HG02623 (cell line): Measurements from ENCODE around the gene LRP5.

ENCODE experiments used
- ATAC-seq: cut with Tn5 transposase; IDR thresholded peaks from one replicate; pipeline ENCODE4 v1.9.1; 2021; ENCODE audit warnings: moderate library complexity; ENCODE audit not compliant: unreplicated experiment

The LRP5 gene

GRCh38 chr11:68345776-68346461 lies 33.5 kb downstream of the LRP5 start:
- no peak for ATAC-seq

DNA sequence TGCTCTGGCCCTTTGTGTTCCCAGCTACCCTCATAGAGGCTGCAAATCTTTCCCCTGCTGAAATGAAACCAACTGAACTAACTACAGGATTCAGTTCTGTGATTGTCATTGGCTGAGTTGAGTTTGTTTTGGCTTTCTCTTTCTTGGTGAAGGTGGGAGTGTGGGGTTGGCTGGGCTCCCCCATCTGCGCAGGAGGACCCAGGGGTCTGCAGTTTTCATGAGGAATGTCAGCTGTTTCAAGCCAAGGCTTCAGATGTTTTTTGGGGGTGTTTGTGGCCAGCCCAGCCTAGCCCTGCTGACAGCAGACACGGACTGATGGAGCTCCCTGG lies 34.0 kb downstream of the LRP5 start:
- no peak for ATAC-seq

GRCh38 chr11:68347345-68347744 lies 35.0 kb downstream of the LRP5 start:
- ATAC-seq, result no peak

DNA sequence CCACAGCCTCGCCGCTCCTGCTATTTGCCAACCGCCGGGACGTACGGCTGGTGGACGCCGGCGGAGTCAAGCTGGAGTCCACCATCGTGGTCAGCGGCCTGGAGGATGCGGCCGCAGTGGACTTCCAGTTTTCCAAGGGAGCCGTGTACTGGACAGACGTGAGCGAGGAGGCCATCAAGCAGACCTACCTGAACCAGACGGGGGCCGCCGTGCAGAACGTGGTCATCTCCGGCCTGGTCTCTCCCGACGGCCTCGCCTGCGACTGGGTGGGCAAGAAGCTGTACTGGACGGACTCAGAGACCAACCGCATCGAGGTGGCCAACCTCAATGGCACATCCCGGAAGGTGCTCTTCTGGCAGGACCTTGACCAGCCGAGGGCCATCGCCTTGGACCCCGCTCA lies 35.5 kb downstream of the LRP5 start:
- ATAC-seq, result no peak

DNA sequence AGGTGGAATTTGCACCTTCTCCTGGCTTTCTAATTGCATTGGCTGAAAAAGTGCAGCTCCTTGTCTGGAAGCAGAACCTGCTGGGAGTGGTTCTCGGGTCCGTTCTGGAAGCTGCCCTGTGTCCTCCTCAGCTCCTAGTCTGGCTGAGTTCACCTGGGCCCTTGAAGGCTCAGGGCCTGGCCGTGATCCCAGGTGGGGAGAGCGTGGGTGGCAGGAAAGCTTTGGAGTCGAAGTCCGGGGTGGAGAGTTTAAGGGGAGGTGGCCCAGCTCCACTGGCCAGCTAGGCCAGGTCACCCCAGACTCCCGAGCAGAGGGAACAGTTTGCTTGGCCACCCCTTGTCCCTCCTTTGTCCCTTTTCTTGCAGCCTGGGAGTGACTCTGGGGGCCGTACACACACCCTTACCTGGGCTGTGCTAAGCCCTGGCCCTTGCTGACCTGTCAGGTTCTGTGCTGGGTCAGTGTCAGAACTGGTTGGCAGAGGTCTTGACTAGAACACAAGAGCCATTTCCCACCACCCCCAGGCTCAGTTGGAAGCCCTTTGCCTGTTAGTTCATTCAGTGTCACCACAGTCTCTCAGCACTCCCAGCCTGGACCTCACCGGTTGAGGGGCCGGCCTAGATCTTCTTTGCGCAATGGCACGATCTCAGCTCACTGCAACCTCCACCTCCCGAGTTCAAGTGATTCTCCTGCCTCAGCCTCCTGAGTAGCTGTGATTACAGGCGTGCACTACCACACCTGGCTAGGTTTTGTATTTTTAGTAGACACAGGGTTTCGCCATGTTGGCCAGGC lies 37.3 kb downstream of the LRP5 start:
- no peak for ATAC-seq

GRCh38 chr11:68350759-68351449 lies 38.5 kb downstream of the LRP5 start:
- ATAC-seq, result no peak

GRCh38 chr11:68351450-68352275 lies 39.3 kb downstream of the LRP5 start:
- ATAC-seq, result no peak

DNA sequence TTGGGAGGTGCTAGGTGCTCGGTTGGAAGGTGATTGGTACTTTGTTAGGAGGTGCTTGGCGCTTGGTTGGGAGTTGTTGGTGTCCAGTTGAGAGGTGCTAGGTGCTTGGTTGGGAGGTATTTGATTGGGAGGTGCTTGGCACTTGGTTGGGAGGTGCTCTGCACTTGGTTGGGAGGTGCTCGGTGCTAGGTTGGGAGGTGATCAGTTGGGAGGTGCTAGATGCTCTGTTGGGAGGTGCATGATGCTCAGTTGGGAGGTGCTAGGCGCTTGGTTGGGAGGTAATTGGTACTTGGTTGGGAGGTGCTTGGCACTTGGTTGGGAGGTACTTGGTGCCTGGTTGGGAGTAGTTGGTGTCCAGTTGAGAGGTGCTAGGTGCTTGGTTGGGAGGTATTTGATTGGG lies 40.2 kb downstream of the LRP5 start:
- no peak for ATAC-seq

DNA sequence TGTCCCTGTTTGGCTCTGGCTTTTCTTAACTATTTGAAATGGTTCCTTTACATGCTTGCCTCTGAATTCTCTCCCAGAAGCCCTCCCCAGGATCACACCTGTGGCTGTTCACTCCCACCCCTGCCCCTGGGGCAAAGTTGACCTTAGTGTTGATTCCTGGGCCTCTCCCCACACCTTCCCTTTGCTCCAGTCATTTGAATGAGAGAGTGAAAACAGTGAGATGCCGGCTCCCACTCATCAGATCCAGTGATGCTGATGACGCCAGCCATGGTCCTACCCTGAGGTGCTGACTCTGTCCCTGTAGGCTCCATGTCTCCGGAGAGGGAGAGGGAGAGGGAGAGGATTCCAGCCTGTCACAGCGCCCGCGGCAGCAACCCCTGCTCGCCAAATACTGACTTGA lies 40.7 kb downstream of the LRP5 start:
- no peak for ATAC-seq

DNA sequence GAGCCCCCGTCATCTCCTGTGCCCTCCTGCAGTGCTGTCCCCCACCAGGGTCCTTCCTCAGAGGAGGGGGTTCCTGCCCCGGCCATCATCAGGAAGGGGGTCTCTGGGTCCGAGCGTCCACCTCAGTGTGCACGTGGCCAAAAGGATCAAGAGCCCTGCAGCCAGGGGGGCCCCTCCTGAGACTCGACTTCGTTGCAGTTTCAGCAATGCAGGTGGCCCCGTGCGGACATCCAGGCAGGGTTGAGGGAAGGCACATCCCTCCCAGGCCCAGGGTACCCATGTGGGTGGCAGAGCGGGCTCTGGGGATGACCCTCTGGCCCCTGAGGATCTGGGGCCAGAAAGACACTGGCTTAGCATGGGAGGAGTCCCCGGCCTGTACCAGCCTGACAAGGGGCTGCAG lies 41.3 kb downstream of the LRP5 start:
- no peak for ATAC-seq

- ATAC-seq, result no peak
Measured at GRCh38 chr11:68354148-68354872, 41.9 kb downstream of the LRP5 start.

DNA sequence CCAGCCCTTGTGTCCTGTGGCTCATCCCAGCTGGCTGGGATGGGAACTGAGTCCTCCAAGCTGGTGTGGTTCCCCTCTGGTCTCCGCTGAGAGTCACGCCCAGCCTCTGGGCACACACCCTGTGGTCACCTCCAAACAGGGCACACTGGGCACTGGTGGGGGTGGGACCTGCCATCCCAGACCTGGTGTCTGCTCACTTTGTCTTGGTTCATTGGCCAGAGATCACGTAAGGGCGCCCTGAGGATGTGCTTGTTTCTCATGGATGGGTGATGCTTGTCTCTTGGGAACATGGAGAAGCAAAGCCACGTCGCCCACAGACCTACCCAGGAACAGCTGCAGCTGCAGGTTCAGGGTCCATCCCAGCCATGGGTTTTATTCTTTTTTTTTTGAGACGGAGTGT lies 43.1 kb downstream of the LRP5 start:
- no peak for ATAC-seq

DNA sequence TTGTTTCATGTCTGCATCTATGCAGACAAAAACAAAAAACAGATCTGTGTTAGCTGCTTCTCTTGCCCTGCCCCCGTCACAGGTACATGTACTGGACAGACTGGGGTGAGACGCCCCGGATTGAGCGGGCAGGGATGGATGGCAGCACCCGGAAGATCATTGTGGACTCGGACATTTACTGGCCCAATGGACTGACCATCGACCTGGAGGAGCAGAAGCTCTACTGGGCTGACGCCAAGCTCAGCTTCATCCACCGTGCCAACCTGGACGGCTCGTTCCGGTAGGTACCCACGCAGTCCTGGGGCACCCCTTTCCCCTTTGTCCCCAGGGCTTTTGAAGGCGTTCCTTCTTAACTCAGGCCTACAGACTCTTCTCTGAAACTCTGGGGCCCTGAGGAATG lies 45.2 kb downstream of the LRP5 start:
- ATAC-seq, result no peak

DNA sequence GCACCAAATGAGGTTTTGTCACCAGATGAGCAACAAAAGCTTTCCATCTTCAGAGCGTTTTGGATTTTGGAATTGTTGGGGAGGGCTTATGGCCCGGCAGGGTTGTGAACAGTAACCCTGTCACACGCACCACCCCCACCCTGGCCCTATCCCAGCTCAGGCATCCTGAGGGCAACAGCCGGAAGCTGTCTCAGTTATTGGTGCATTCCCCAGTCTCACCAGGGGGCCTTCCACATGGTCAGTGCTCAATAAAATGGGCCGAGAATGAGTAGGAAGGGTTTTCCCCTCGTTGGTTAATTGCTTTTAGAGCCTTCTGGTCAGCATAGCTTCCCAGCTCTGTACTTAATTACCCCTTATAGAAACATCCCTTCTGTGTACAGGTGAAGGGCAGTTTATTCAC lies 46.0 kb downstream of the LRP5 start:
- ATAC-seq, result no peak

DNA sequence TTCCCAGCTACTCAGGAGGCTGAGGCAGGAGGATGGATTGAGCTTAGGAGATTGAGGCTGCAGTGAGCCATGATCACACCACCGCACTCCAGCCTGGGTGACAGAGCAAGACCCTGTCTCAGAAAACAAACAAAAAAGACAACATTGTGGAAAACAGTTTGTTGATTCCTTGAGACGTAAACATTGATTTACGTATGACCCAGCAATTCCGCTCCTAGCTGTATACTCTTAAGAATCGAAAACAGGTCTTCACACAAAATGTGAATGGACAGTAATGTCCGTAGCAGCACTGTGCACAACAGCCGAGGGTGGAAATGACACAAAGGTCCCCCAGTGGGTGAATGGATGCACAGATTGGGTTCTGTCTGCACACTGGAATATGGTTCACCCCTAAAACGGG lies 49.3 kb downstream of the LRP5 start:
- no peak for ATAC-seq

DNA sequence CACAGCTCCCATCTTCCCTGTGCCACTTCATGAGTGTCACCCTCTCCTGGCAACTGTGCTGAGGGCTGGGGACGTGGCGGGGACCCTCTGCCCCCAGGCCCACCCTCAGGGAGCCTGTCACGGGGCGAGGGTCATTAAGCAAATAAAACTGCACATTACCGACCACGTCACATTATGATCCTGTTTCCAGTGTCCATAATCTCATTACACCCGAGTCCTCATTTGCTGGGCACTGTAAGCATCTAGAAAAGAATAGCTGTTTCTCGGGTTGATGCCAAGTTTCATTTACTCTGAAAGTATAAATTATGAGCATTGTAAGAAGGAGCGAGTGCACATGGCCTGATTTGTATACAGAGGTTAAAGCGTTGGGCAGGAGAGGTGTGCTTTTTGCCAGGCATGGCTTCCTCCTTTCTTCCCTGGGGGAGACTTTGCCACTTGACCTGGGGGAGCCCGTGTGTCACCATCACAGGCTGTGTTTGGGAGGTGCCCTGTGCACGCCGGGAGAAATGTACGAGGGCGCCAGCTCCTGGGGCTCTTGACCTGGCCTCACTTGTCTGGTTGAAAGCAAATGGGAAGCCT lies 50.5 kb downstream of the LRP5 start:
- ATAC-seq, result no peak

DNA sequence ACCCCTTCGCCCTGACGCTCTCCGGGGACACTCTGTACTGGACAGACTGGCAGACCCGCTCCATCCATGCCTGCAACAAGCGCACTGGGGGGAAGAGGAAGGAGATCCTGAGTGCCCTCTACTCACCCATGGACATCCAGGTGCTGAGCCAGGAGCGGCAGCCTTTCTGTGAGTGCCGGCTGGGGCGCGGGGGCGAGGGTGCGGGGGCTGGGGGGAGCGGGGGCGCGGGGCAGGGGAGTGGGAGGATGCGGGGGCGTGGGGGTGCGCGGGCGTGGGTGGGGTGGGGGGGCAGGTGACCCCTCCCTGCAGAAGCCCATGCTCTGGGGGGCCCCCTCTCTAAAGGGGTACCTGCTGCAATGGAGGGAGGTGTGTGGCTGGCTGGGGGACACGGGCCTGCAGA lies 51.4 kb downstream of the LRP5 start:
- ATAC-seq, result no peak

- ATAC-seq, result no peak
Measured at GRCh38 chr11:68364581-68364980, 52.2 kb downstream of the LRP5 start.

DNA sequence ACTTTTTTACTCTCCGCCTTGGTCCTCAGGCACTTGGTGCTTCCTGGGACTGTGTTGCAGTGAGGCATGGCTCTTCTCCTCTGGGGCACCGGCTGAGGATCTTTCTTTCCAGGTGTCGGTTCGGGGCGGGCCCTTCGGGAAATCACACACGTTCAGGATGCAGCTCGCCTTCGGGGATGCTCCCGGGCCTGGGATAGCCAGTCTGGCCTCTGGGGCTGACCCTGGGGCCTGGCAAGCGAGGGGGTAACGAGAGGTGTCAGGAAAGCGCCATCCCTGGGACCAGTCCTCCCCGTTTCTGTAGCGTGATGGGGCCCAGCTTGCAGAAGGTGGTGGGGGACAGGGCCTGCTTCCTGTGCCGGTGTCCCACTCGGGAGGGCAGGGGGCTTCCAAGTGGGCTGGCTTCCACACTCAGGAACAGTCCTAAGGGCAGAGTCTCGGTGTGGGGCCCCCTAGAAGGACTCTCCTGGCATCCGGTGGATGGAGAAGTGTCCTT lies 53.6 kb downstream of the LRP5 start:
- no peak for ATAC-seq

GRCh38 chr11:68367252-68367651 lies 54.9 kb downstream of the LRP5 start:
- ATAC-seq, result no peak
